Astrocyte (in vitro differentiated cells and primary cell): ENCODE results near the gene CNTNAP5. TPM values are rescaled to one million over a fixed set of nuclear protein-coding genes. Genes with fewer than 3 reads are reported as not detected.

ENCODE experiments used
- DNase-seq: peaks from one replicate; pipeline ENCODE4 v3.0.0-alpha.2; 2010; ENCODE audit warnings: low read depth
- FAIRE-seq: peaks from 2 replicates; lab custom pipeline; 2011; peaks lifted over from hg19 to GRCh38; lab: Jason Lieb, UNC
- H2AFZ ChIP-seq: 2 replicates; pipeline ENCODE4 v1.6.0; 2012; ENCODE audit warnings: low read depth, low read length, inconsistent platforms
- H3K27ac ChIP-seq: 2 replicates; pipeline ENCODE4 v1.5.1; 2011; ENCODE audit warnings: low read depth, low read length, inconsistent platforms
- H3K27me3 ChIP-seq: 2 replicates; pipeline ENCODE4 v1.6.0; 2011; ENCODE audit warnings: low read length, inconsistent platforms; ENCODE audit not compliant: insufficient read depth
- H3K36me3 ChIP-seq: 2 replicates; pipeline ENCODE4 v1.5.1; 2011; ENCODE audit warnings: low read length, inconsistent platforms; ENCODE audit not compliant: insufficient read depth
- H3K4me1 ChIP-seq: 2 replicates; pipeline ENCODE4 v1.5.1; 2011; ENCODE audit warnings: low read length, inconsistent platforms; ENCODE audit not compliant: insufficient read depth
- H3K4me2 ChIP-seq: 2 replicates; pipeline ENCODE4 v1.6.0; 2012; ENCODE audit warnings: low read length, inconsistent platforms
- H3K4me3 ChIP-seq: 2 replicates; pipeline ENCODE4 v1.5.1; 2011; ENCODE audit warnings: low read depth, mild to moderate bottlenecking, low read length, inconsistent platforms; ENCODE audit not compliant: insufficient read depth
- H3K79me2 ChIP-seq: 2 replicates; pipeline ENCODE4 v1.6.0; 2012; ENCODE audit warnings: mild to moderate bottlenecking, low read length, inconsistent platforms; ENCODE audit not compliant: insufficient read depth
- H3K9ac ChIP-seq: 2 replicates; pipeline ENCODE4 v1.6.0; 2012; ENCODE audit warnings: mild to moderate bottlenecking, low read length, inconsistent platforms
- H3K9me3 ChIP-seq: 2 replicates; pipeline ENCODE4 v1.5.1; 2012; ENCODE audit warnings: low read depth, mild to moderate bottlenecking, low read length, inconsistent platforms; ENCODE audit not compliant: insufficient read depth
- H4K20me1 ChIP-seq: 2 replicates; pipeline ENCODE4 v1.6.0; 2012; ENCODE audit warnings: low read length, inconsistent platforms; ENCODE audit not compliant: insufficient read depth
- H3K27ac Mint-ChIP-seq: one replicate; pipeline ENCODE4 v1.8.0; 2021; ENCODE audit warnings: mild to moderate bottlenecking, mixed read lengths; ENCODE audit not compliant: unreplicated experiment
- H3K27me3 Mint-ChIP-seq: one replicate; pipeline ENCODE4 v1.8.0; 2021; ENCODE audit warnings: low read depth, mixed read lengths; ENCODE audit not compliant: unreplicated experiment
- H3K36me3 Mint-ChIP-seq: one replicate; pipeline ENCODE4 v1.8.0; 2021; ENCODE audit warnings: low read depth, mixed read lengths; ENCODE audit not compliant: unreplicated experiment
- H3K4me1 Mint-ChIP-seq: one replicate; pipeline ENCODE4 v1.8.0; 2021; ENCODE audit warnings: low read depth, mixed read lengths; ENCODE audit not compliant: unreplicated experiment
- H3K4me3 Mint-ChIP-seq: one replicate; pipeline ENCODE4 v1.8.0; 2021; ENCODE audit warnings: mild to moderate bottlenecking, moderate library complexity, mixed read lengths; ENCODE audit not compliant: unreplicated experiment
- H3K9me3 Mint-ChIP-seq: one replicate; pipeline ENCODE4 v1.8.0; 2021; ENCODE audit warnings: mild to moderate bottlenecking, mixed read lengths; ENCODE audit not compliant: unreplicated experiment
- CTCF ChIP-seq: IDR thresholded peaks from 2 replicates; pipeline ENCODE4 v1.5.1; 2011; ENCODE audit warnings: low read depth, mild to moderate bottlenecking, inconsistent platforms, low read length, moderate library complexity; ENCODE audit not compliant: insufficient read depth
- EZH2 ChIP-seq: IDR thresholded peaks from 2 replicates; pipeline ENCODE4 v1.6.1; 2012; ENCODE audit warnings: mild to moderate bottlenecking, low read length, inconsistent platforms; ENCODE audit not compliant: insufficient read depth
- total RNA-seq: library from RNA; stranded (reverse); gene quantifications from 2 replicates; pipeline ENCODE4 v1.2.1, GENCODE V29; 2021

Gene CNTNAP5
- total RNA-seq, 1 donor from 2014 or later = 0.30 TPM

GRCh38 chr2:124626993-124627392, 601.9 kb downstream of the CNTNAP5 start:
- no peak overlapping the region for H3K4me2 ChIP-seq
- H3K4me3 ChIP-seq = no peak overlapping the region
- no peaks in the 10 kb centered on the region for H3K4me1 ChIP-seq
- H3K9me3 ChIP-seq = no peaks in the 10 kb centered on the region
- H4K20me1 ChIP-seq = no peaks in the 10 kb centered on the region
- DNase-seq (no peak), FAIRE-seq (no peak)
- Mint-ChIP-seq H3K36me3 (no peaks in the 10 kb centered on the region), H3K4me1 (no peaks in the 10 kb centered on the region), H3K27me3 (no peaks in the 10 kb centered on the region), H3K27ac (no peak overlapping the region), H3K9me3 (no peaks in the 10 kb centered on the region), H3K4me3 (no peak overlapping the region)
- no peak overlapping the region for H2AFZ ChIP-seq
- no peak overlapping the region for H3K27ac ChIP-seq
- H3K27me3 ChIP-seq = no peaks in the 10 kb centered on the region
- TF ChIP-seq EZH2 = no peak
- H3K9ac ChIP-seq = no peak overlapping the region
- no peaks in the 10 kb centered on the region for H3K36me3 ChIP-seq
- H3K79me2 ChIP-seq = no peaks in the 10 kb centered on the region

GRCh38 chr2:124633812-124634211, 608.7 kb downstream of the CNTNAP5 start:
- Histone ChIP-seq H3K4me1 (no peaks in the 10 kb centered on the region), H4K20me1 (no peaks in the 10 kb centered on the region), H3K27me3 (no peaks in the 10 kb centered on the region), H3K4me2 (no peak overlapping the region), H3K4me3 (no peak overlapping the region), H3K9me3 (no peaks in the 10 kb centered on the region), H3K36me3 (no peaks in the 10 kb centered on the region), H2AFZ (no peak overlapping the region), H3K27ac (no peak overlapping the region), H3K9ac (no peak overlapping the region), H3K79me2 (no peaks in the 10 kb centered on the region)
- Mint-ChIP-seq H3K4me1 (no peaks in the 10 kb centered on the region), H3K36me3 (no peaks in the 10 kb centered on the region), H3K4me3 (no peak overlapping the region), H3K27me3 (no peaks in the 10 kb centered on the region), H3K9me3 (peaks cover 4% of the 10 kb centered on the region), H3K27ac (no peak overlapping the region)
- TF ChIP-seq CTCF (no peak), EZH2 (no peak)
- no peak for DNase-seq
- no peak for FAIRE-seq

- TF ChIP-seq EZH2 (no peak), CTCF (no peak)
- Mint-ChIP-seq H3K4me3 (no peak overlapping the region), H3K27me3 (peaks cover 2% of the 10 kb centered on the region), H3K9me3 (no peaks in the 10 kb centered on the region), H3K36me3 (no peaks in the 10 kb centered on the region), H3K27ac (no peak overlapping the region), H3K4me1 (no peaks in the 10 kb centered on the region)
- H3K4me1 ChIP-seq = no peaks in the 10 kb centered on the region
- H3K9ac ChIP-seq = no peak overlapping the region
- no peak overlapping the region for H3K27ac ChIP-seq
- no peaks in the 10 kb centered on the region for H3K36me3 ChIP-seq
- H3K9me3 ChIP-seq = peaks cover 3% of the 10 kb centered on the region
- no peak overlapping the region for H3K4me3 ChIP-seq
- H3K4me2 ChIP-seq = no peak overlapping the region
- no peaks in the 10 kb centered on the region for H3K79me2 ChIP-seq
- DNase-seq = no peak
- no peak for FAIRE-seq
- no peaks in the 10 kb centered on the region for H3K27me3 ChIP-seq
- H2AFZ ChIP-seq = no peak overlapping the region
- no peaks in the 10 kb centered on the region for H4K20me1 ChIP-seq
These were observed 614.4 kb downstream of the CNTNAP5 start for GRCh38 chr2:124639524-124639923.
